C4-2B (cell line): ENCODE data around the gene ERICH6B.

Experiments used
- CTCF ChIP-seq: fragments of 450-650 bp; conservative IDR thresholded peaks from 2 replicates; pipeline ENCODE4 v1.5.1; 2017; ENCODE audit warnings: mild to moderate bottlenecking
- ZFX ChIP-seq: fragments of 450-650 bp; IDR thresholded peaks from 2 replicates; pipeline ENCODE4 v1.6.1; 2017

GRCh38 chr13:45519493-45519892 lies 96.0 kb downstream of the ERICH6B start:
- no peak for TF ChIP-seq CTCF
- no peak for TF ChIP-seq ZFX
